Chondrocyte (in vitro differentiated cells): Measurements from ENCODE around the gene PPP6R2. TPM values are rescaled to one million over a fixed set of nuclear protein-coding genes. Genes with fewer than 3 reads are reported as not detected.

Experiments
- DNase-seq: peaks from one replicate; pipeline ENCODE4 v3.0.0; 2021; ENCODE audit warnings: mixed read lengths, low spot score
- H3K27ac Mint-ChIP-seq: one replicate; pipeline ENCODE4 v1.8.0; 2021; ENCODE audit warnings: mild to moderate bottlenecking, moderate library complexity, mixed read lengths; ENCODE audit not compliant: unreplicated experiment
- H3K27me3 Mint-ChIP-seq: 2 replicates; pipeline ENCODE4 v1.8.0; 2021; ENCODE audit warnings: low read depth, mixed read lengths
- H3K36me3 Mint-ChIP-seq: 2 replicates; pipeline ENCODE4 v1.8.0; 2021; ENCODE audit warnings: low read depth, mixed read lengths
- H3K4me1 Mint-ChIP-seq: 2 replicates; pipeline ENCODE4 v1.8.0; 2021; ENCODE audit warnings: low read depth, mild to moderate bottlenecking, mixed read lengths
- H3K4me3 Mint-ChIP-seq: one replicate; pipeline ENCODE4 v1.8.0; 2021; ENCODE audit warnings: mild to moderate bottlenecking, moderate library complexity, mixed read lengths; ENCODE audit not compliant: unreplicated experiment
- H3K9me3 Mint-ChIP-seq: 2 replicates; pipeline ENCODE4 v1.8.0; 2021; ENCODE audit warnings: low read depth, mixed read lengths
- total RNA-seq: library from RNA; stranded (reverse); gene quantifications from 3 replicates; pipeline ENCODE4 v1.2.1, GENCODE V29; 2021
- TF ChIP-seq, protein P1 (sequence below): fragments of 200-600 bp; sonication (generic); IDR thresholded peaks from 2 replicates; pipeline ENCODE4 v1.5.0; 2021; ENCODE audit warnings: antibody characterized with exemption, mild to moderate bottlenecking, moderate library complexity

The PPP6R2 gene
- total RNA-seq, 1 donor from 2014 or later: 47.1 TPM

DNA sequence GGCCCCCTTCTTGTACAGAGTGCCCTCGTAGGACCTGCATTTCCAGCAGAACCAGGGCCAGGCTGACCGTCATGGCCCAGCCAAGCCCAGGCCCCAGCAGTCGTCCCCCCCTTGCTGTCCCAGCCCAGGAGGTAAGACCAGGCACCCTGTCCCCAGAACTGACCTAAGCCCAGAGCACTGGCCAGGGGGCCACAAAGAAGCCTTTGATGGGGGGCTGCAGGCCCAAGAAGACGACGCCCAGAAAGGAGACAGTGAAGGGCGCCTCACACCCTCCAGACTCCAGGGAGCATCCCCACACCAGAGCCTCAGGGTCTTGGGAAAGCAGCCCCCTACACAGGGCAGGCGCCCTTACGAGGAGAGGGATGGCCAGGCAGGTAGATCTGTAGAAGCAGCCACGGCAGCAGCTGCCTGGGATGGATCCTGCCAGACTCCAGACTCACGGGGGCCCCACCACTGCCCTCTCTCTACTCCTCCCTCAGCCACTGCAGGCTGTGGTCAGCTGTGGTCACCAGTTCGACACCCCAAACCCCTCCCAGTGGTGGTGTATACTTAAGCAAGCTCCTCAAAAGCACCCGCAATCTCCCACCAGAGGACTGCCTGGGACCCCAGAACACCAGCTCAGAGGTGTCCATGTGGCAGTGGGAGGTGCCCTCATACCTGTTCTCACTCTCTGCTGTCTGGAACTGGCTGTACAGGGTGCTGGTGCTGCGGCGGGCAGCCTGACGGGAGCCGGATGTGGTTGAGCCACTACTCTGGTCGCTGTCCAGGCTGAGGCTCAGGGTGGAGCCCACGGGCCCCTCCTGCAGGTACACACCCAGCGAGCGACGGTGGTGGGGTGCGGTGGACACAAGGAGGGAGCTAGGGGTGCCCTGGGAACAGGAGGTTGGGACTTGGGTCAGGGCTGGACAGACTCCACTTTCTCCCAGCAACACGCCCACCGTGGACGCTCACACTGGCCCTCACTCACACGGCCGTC lies 104.7 kb downstream of the PPP6R2 start:
- no peak overlapping the region for H3K4me3 Mint-ChIP-seq
- no peaks in the 10 kb centered on the region for H3K27me3 Mint-ChIP-seq
- H3K36me3 Mint-ChIP-seq: peaks cover 19% of the 10 kb centered on the region
- H3K27ac Mint-ChIP-seq: no peak overlapping the region
- no peaks in the 10 kb centered on the region for H3K9me3 Mint-ChIP-seq
- TF ChIP-seq, protein P1, sequence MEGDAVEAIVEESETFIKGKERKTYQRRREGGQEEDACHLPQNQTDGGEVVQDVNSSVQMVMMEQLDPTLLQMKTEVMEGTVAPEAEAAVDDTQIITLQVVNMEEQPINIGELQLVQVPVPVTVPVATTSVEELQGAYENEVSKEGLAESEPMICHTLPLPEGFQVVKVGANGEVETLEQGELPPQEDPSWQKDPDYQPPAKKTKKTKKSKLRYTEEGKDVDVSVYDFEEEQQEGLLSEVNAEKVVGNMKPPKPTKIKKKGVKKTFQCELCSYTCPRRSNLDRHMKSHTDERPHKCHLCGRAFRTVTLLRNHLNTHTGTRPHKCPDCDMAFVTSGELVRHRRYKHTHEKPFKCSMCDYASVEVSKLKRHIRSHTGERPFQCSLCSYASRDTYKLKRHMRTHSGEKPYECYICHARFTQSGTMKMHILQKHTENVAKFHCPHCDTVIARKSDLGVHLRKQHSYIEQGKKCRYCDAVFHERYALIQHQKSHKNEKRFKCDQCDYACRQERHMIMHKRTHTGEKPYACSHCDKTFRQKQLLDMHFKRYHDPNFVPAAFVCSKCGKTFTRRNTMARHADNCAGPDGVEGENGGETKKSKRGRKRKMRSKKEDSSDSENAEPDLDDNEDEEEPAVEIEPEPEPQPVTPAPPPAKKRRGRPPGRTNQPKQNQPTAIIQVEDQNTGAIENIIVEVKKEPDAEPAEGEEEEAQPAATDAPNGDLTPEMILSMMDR: no peak
- H3K4me1 Mint-ChIP-seq: peaks cover 17% of the 10 kb centered on the region
- DNase-seq: no peak

DNA sequence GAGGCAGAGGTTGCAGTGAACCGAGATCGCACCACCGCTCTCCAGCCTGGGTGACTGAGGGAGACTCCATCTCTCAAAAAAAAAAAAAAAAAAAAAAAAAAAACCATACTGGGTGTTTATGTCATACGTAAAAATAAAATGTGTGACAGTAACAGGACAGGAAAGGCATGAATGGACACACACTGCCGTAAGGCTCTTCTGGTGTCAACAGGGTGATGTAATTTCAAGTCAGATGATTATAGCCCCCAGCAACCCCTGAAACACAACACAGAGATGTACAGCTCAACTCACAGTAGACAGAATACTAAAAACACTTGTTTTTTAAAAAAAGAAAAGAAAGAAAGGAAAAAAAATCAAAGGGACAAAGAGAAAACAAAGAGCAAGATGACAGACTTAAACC lies 109.5 kb downstream of the PPP6R2 start:
- H3K36me3 Mint-ChIP-seq: peaks cover 28% of the 10 kb centered on the region
- no peaks in the 10 kb centered on the region for H3K9me3 Mint-ChIP-seq
- peak overlapping the region; percentile 71 for H3K27ac Mint-ChIP-seq
- no peak overlapping the region for H3K4me3 Mint-ChIP-seq
- H3K4me1 Mint-ChIP-seq: no peaks in the 10 kb centered on the region
- TF ChIP-seq, protein P1: no peak
- H3K27me3 Mint-ChIP-seq: no peaks in the 10 kb centered on the region
- DNase-seq: no peak

DNA sequence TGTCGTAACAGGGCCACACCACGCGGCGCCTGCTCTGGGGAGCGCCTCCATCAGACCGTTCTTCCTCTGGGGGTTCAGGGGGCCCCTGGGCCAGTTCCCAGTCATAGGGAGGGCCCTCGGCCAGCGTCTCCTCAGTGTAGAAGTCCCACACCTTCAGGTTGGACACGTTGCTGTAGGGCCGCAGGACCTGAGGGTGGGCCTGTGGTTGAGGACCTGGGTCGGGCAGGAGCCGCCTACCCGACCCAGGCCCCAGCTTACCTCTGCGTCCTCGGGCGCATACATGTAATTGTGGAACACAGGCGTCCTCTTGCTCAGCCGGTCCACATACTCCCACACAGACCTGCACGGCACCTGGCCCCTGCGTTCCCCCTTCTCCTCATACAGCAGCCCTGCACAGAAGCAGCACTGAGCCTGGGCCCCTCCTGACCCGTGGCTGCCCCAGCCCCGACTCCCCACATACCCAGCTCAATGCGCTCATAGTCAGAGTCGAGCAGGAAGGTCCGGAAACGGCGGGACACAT lies 111.5 kb downstream of the PPP6R2 start:
- Mint-ChIP-seq H3K27me3 (no peaks in the 10 kb centered on the region), H3K27ac (no peak overlapping the region), H3K4me3 (no peak overlapping the region), H3K9me3 (no peaks in the 10 kb centered on the region), H3K36me3 (peaks cover 26% of the 10 kb centered on the region), H3K4me1 (no peaks in the 10 kb centered on the region)
- TF ChIP-seq, protein P1: no peak
- no peak for DNase-seq

DNA sequence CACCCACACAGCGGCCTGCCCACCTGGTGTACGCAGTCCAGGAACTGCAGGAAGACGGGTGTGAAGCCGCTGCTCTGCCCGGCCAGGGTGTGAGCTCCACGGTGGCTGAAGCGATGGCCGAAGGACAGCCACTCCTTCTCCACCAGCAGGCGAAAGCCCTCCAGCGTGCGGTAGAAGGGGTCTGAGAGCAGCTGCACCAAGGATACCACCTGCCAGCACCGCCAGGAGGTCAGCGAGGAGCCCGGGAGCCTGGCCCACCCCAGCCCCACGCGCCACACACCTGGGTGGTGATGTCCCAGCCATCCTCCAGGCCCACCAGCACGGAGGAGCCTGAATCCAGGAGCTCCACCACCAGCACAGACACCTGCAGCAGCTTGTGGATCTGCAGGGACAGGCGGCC lies 112.1 kb downstream of the PPP6R2 start:
- TF ChIP-seq, protein P1: no peak
- H3K27ac Mint-ChIP-seq: no peak overlapping the region
- DNase-seq: no peak
- no peaks in the 10 kb centered on the region for H3K9me3 Mint-ChIP-seq
- peaks cover 25% of the 10 kb centered on the region for H3K36me3 Mint-ChIP-seq
- H3K27me3 Mint-ChIP-seq: no peaks in the 10 kb centered on the region
- H3K4me3 Mint-ChIP-seq: no peak overlapping the region
- no peaks in the 10 kb centered on the region for H3K4me1 Mint-ChIP-seq

DNA sequence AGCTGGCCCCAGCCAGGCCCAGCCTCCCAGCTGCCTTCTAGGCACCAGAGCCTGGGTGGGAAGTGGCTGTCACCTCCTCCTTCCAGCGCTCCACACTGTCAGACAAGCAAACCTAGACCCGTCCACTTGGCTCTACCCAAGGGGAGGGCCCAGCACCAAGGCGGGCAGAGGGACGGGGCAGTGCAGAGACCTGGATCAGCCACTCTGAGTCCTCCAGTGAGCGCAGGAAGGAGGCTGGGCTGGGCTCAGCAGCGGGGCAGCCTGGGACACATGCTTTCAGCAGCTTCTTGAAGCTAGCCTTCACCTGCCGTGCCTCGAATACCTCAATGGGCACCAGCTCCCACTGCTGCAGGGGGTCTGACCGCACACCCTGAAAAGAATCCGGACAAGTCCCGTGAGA lies 112.9 kb downstream of the PPP6R2 start:
- TF ChIP-seq, protein P1: no peak
- no peaks in the 10 kb centered on the region for H3K4me1 Mint-ChIP-seq
- no peak overlapping the region for H3K27ac Mint-ChIP-seq
- H3K36me3 Mint-ChIP-seq: peaks cover 26% of the 10 kb centered on the region
- no peaks in the 10 kb centered on the region for H3K9me3 Mint-ChIP-seq
- DNase-seq: no peak
- H3K4me3 Mint-ChIP-seq: no peak overlapping the region
- no peaks in the 10 kb centered on the region for H3K27me3 Mint-ChIP-seq
